GM12878 (cell line): ENCODE data around the gene FGD1. TPM values are rescaled to one million over a fixed set of nuclear protein-coding genes. Genes with fewer than 3 reads are reported as not detected.

ENCODE experiments used
- CHD1 ChIP-seq: IDR thresholded peaks from 2 replicates; pipeline ENCODE4 v1.6.1; 2012; ENCODE audit warnings: low read depth, low read length, improper control_type of control experiment
- CREM ChIP-seq: IDR thresholded peaks from 2 replicates; pipeline ENCODE4 v1.6.1; 2014; ENCODE audit warnings: antibody characterized with exemption, low read depth
- EP300 ChIP-seq, 2 experiments: fragments of 150-350 bp in 1 of 2; IDR thresholded peaks; 2 replicates each; pipeline ENCODE4 v1.6.1; 2011 to 2012; ENCODE audit warnings: low read depth in 2 of 2, low read length in 2 of 2, borderline replicate concordance in 1 of 2, improper control_type of control experiment in 1 of 2, inconsistent platforms in 1 of 2; ENCODE audit not compliant: control insufficient read depth in 1 of 2
- FOS ChIP-seq: IDR thresholded peaks from 3 replicates; pipeline ENCODE4 v1.6.1; 2011; ENCODE audit warnings: borderline replicate concordance; ENCODE audit not compliant: insufficient read length; ENCODE audit errors: extremely low read depth
- GABPA ChIP-seq: IDR thresholded peaks from 2 replicates; pipeline ENCODE4 v1.6.1; 2014; ENCODE audit warnings: antibody characterized with exemption, low read depth, mild to moderate bottlenecking, inconsistent platforms
- HCFC1 ChIP-seq: fragments of 150-350 bp; IDR thresholded peaks from 2 replicates; pipeline ENCODE4 v1.6.1; 2014; ENCODE audit warnings: low read length
- IKZF1 ChIP-seq: fragments of 450-650 bp; conservative IDR thresholded peaks from 2 replicates; pipeline ENCODE4 v1.6.1; 2017; ENCODE audit warnings: antibody characterized with exemption, mild to moderate bottlenecking
- IRF4 ChIP-seq: IDR thresholded peaks from 2 replicates; pipeline ENCODE4 v1.6.1; 2011; ENCODE audit warnings: low read depth, low read length
- JUNB ChIP-seq: IDR thresholded peaks from 2 replicates; pipeline ENCODE4 v1.6.1; 2016; ENCODE audit warnings: antibody characterized with exemption, mild to moderate bottlenecking
- KLF5 ChIP-seq: fragments of 450-650 bp; IDR thresholded peaks from 2 replicates; pipeline ENCODE4 v1.6.1; 2014; ENCODE audit warnings: mild to moderate bottlenecking; ENCODE audit not compliant: partially characterized antibody
- NFYB ChIP-seq: IDR thresholded peaks from 2 replicates; pipeline ENCODE4 v1.6.1; 2011; ENCODE audit warnings: low read depth, mild to moderate bottlenecking, low read length, improper control_type of control experiment, moderate library complexity; ENCODE audit not compliant: insufficient read depth
- NR2C1 ChIP-seq: fragments of 450-650 bp; IDR thresholded peaks from 2 replicates; pipeline ENCODE4 v1.6.1; 2017; ENCODE audit warnings: antibody characterized with exemption, mild to moderate bottlenecking, moderate library complexity
- POLR2A ChIP-seq: IDR thresholded peaks from 2 replicates; pipeline ENCODE4 v1.6.1; 2011; ENCODE audit warnings: low read depth, mild to moderate bottlenecking, low read length
- SPI1 ChIP-seq: IDR thresholded peaks from 2 replicates; pipeline ENCODE4 v1.6.1; 2011; ENCODE audit warnings: low read depth, mild to moderate bottlenecking, low read length, moderate library complexity, borderline replicate concordance; ENCODE audit not compliant: insufficient read depth
- SRF ChIP-seq, 2 experiments: IDR thresholded peaks; 2 replicates each; pipeline ENCODE4 v1.6.1; 2011; ENCODE audit warnings: low read depth in 2 of 2, low read length in 2 of 2, mild to moderate bottlenecking in 1 of 2, moderate library complexity in 1 of 2
- STAT3 ChIP-seq: IDR thresholded peaks from 2 replicates; pipeline ENCODE4 v1.6.1; 2011; ENCODE audit warnings: low read depth, low read length, improper control_type of control experiment
- WRNIP1 ChIP-seq: IDR thresholded peaks from 2 replicates; pipeline ENCODE4 v1.6.1; 2011; ENCODE audit warnings: low read depth, low read length, improper control_type of control experiment, borderline replicate concordance
- polyA plus RNA-seq, 11 experiments: library from polyadenylated mRNA; depleted of rRNA in 4 of 11; unstranded in 6 of 11; stranded (reverse) in 5 of 11; fragments of >200 nt; fragmentation: Nextera tagmentation in 4 of 11; fragmentation: Illumina TruSeq in 1 of 11; extraction: Ambion mirVana in 4 of 11; extraction: Trizol in 1 of 11; gene quantifications; 1 replicate in 1 of 11; 2 replicates in 10 of 11; pipeline versions ENCODE4 v1.2.1 to v1.2.3, GENCODE V29; 2011 to 2016; ENCODE audit warnings: inconsistent platforms in 2 of 11, missing spikeins in 2 of 11, low read depth in 1 of 11
- total RNA-seq, 4 experiments: library from RNA; depleted of rRNA in 3 of 4; stranded (reverse); fragments of >200 nt in 3 of 4; fragmentation: Illumina TruSeq in 1 of 4; extraction: Trizol in 1 of 4; gene quantifications; 2 replicates each; pipeline versions ENCODE4 v1.2.1 to v1.2.3, GENCODE V29; 2013 to 2021
- TF ChIP-seq, protein P1 (sequence below): fragments of 450-650 bp; IDR thresholded peaks from 2 replicates; pipeline ENCODE4 v1.6.1; 2016; ENCODE audit warnings: mild to moderate bottlenecking
- TF ChIP-seq, protein P2 (sequence below), 3 experiments: IDR thresholded peaks in 2 of 3; conservative IDR thresholded peaks in 1 of 3; 2 replicates each; pipeline ENCODE4 v1.5.1; 2011; ENCODE audit warnings: low read depth in 3 of 3, low read length in 3 of 3, mild to moderate bottlenecking in 3 of 3, control low read depth in 2 of 3, moderate library complexity in 2 of 3, inconsistent platforms in 1 of 3, mixed read lengths in 1 of 3; ENCODE audit not compliant: control insufficient read depth in 2 of 3, insufficient read depth in 1 of 3; ENCODE audit errors: extremely low read depth in 1 of 3
- TF ChIP-seq, protein P3 (sequence below): fragments of 450-650 bp; IDR thresholded peaks from 2 replicates; pipeline ENCODE4 v1.6.1; 2017; ENCODE audit warnings: mild to moderate bottlenecking
- TF ChIP-seq, protein P4 (sequence below): IDR thresholded peaks from 2 replicates; pipeline ENCODE4 v1.6.1; 2012; ENCODE audit warnings: low read length, inconsistent platforms
- TF ChIP-seq, protein P5 (sequence below): fragments of 450-650 bp; IDR thresholded peaks from 2 replicates; pipeline ENCODE4 v1.6.1; 2014; ENCODE audit warnings: mild to moderate bottlenecking

The FGD1 gene
- total and polyA plus RNA-seq, 10 of the 15 experiments (the other 5 are each of a cell fraction or from before 2014, with no cell fraction given), result 0.05 to 0.50 (median 0.45) TPM; not detected in 7

DNA sequence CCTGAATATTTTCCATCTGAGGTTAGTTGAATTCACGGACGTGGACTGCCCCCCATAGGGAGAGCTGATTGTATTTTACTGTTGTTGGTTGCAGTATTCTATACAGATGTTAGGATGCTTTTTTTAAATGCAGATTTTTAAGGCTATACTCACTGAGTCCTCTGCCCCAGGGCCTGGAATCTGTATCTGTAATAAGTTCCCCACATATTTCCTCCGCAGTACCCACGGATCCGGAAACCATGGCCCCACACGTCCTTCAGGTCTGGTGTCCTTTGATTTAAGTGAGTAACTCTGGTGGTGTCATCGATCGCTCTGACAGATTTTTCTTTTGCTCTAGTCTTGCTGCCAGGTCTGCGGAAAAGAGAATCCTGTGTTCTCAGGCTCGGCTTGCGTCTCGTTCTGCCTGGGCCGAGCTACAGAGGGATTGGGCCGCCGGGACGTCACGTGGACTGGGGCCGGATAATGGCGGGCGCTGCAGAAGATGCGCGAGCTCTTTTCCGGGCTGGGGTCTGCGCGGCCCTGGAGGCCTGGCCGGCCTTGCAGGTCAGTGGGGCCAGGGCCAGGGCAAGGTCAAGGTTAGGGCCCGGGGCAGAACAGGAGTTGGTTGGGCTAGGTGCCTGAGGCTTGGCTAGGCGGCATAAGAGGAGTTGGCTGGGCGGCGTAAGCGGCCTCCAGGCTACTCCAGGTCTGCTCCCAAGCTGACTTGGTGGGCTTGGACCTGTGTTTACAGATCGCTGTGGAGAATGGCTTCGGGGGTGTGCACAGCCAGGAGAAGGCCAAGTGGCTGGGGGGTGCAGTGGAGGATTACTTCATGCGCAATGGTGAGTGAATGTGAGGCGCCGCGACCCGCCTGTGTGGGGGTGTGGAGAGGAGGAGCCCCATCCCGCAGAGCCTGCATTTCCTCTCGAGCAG is 55.8 kb downstream of the FGD1 start, which contains the start of gene TSR2 (continued):
- no peak for TF ChIP-seq CHD1
- TF ChIP-seq EP300 (IDR thresholded peaks at IDR 0.05; ENCODE audit: borderline replicate concordance in 1 of 2, control insufficient read depth in 1 of 2, low read depth in 2 of 2, low read length in 2 of 2), result no peak
- peak; percentile 63 to 97 for TF ChIP-seq SRF (IDR thresholded peaks at IDR 0.05; ENCODE audit: low read depth in 2 of 2, low read length in 2 of 2)
- TF ChIP-seq, protein P1, sequence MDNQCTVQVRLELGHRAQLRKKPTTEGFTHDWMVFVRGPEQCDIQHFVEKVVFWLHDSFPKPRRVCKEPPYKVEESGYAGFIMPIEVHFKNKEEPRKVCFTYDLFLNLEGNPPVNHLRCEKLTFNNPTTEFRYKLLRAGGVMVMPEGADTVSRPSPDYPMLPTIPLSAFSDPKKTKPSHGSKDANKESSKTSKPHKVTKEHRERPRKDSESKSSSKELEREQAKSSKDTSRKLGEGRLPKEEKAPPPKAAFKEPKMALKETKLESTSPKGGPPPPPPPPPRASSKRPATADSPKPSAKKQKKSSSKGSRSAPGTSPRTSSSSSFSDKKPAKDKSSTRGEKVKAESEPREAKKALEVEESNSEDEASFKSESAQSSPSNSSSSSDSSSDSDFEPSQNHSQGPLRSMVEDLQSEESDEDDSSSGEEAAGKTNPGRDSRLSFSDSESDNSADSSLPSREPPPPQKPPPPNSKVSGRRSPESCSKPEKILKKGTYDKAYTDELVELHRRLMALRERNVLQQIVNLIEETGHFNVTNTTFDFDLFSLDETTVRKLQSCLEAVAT, result peak; percentile 100
- peak; percentile 51 for TF ChIP-seq IKZF1
- TF ChIP-seq POLR2A, result peak; percentile 86
- TF ChIP-seq CREM, result 0 out of 2 replicates have a peak, but pooled peaks have one; percentile 44
- TF ChIP-seq GABPA, result 0 out of 2 replicates have a peak, but pooled peaks have one; percentile 36
- no peak for TF ChIP-seq FOS
- TF ChIP-seq SPI1, result no peak
- no peak for TF ChIP-seq WRNIP1
- TF ChIP-seq, protein P2, sequence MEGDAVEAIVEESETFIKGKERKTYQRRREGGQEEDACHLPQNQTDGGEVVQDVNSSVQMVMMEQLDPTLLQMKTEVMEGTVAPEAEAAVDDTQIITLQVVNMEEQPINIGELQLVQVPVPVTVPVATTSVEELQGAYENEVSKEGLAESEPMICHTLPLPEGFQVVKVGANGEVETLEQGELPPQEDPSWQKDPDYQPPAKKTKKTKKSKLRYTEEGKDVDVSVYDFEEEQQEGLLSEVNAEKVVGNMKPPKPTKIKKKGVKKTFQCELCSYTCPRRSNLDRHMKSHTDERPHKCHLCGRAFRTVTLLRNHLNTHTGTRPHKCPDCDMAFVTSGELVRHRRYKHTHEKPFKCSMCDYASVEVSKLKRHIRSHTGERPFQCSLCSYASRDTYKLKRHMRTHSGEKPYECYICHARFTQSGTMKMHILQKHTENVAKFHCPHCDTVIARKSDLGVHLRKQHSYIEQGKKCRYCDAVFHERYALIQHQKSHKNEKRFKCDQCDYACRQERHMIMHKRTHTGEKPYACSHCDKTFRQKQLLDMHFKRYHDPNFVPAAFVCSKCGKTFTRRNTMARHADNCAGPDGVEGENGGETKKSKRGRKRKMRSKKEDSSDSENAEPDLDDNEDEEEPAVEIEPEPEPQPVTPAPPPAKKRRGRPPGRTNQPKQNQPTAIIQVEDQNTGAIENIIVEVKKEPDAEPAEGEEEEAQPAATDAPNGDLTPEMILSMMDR (IDR thresholded peaks at IDR 0.05 in 2 of 3, conservative IDR thresholded peaks at IDR 0.05 in 1 of 3; ENCODE audit: control insufficient read depth in 2 of 3, extremely low read depth in 1 of 3, insufficient read depth in 1 of 3, low read depth in 3 of 3, low read length in 3 of 3), result peak in 1 of 3 experiments; percentile 15; a peak in 1 of 6 replicates
- TF ChIP-seq, protein P3, sequence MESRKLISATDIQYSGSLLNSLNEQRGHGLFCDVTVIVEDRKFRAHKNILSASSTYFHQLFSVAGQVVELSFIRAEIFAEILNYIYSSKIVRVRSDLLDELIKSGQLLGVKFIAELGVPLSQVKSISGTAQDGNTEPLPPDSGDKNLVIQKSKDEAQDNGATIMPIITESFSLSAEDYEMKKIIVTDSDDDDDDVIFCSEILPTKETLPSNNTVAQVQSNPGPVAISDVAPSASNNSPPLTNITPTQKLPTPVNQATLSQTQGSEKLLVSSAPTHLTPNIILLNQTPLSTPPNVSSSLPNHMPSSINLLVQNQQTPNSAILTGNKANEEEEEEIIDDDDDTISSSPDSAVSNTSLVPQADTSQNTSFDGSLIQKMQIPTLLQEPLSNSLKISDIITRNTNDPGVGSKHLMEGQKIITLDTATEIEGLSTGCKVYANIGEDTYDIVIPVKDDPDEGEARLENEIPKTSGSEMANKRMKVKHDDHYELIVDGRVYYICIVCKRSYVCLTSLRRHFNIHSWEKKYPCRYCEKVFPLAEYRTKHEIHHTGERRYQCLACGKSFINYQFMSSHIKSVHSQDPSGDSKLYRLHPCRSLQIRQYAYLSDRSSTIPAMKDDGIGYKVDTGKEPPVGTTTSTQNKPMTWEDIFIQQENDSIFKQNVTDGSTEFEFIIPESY, result no peak
- TF ChIP-seq STAT3, result no peak
- no peak for TF ChIP-seq JUNB
- peak; percentile 54 for TF ChIP-seq KLF5
- TF ChIP-seq, protein P4, sequence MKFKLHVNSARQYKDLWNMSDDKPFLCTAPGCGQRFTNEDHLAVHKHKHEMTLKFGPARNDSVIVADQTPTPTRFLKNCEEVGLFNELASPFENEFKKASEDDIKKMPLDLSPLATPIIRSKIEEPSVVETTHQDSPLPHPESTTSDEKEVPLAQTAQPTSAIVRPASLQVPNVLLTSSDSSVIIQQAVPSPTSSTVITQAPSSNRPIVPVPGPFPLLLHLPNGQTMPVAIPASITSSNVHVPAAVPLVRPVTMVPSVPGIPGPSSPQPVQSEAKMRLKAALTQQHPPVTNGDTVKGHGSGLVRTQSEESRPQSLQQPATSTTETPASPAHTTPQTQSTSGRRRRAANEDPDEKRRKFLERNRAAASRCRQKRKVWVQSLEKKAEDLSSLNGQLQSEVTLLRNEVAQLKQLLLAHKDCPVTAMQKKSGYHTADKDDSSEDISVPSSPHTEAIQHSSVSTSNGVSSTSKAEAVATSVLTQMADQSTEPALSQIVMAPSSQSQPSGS, result no peak
- TF ChIP-seq NR2C1, result no peak
- TF ChIP-seq IRF4, result no peak
- 0 out of 2 replicates have a peak, but pooled peaks have one; percentile 62 for TF ChIP-seq NFYB
- TF ChIP-seq, protein P5, sequence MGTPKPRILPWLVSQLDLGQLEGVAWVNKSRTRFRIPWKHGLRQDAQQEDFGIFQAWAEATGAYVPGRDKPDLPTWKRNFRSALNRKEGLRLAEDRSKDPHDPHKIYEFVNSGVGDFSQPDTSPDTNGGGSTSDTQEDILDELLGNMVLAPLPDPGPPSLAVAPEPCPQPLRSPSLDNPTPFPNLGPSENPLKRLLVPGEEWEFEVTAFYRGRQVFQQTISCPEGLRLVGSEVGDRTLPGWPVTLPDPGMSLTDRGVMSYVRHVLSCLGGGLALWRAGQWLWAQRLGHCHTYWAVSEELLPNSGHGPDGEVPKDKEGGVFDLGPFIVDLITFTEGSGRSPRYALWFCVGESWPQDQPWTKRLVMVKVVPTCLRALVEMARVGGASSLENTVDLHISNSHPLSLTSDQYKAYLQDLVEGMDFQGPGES, result no peak
- peak; percentile 62 for TF ChIP-seq HCFC1
